ENCODE data around the gene HES5. TPM values are rescaled to one million over a fixed set of nuclear protein-coding genes. Genes with fewer than 3 reads are reported as not detected.

HES5 gene
- total and polyA plus RNA-seq, 2 of the 4 experiments (the other 2 are of a cell fraction): not detected

DNA sequence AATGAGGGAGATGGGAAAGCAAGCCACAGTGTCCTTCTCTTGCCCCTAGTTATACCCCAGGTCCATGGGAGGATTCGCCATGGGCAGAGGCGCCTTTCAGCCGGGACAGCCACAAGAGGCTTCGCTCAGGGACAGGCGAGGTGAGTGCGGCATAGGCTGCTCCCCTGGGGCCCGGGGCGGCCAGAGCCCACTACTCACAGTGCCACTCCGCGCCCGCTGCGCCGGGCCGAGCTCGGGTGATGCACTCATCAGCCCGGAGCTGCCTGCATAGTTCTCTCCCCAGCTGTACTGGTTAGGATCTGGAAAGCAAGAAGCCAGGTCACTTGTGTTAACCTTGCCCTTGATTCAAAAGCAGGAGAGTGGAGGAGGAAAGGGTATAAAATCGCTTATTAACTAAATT, 12.1 kb downstream of the HES5 start:
- Histone ChIP-seq H4K91ac (ENCODE audit: insufficient read depth, low read depth, low read length) (no peak overlapping the region), H3K14ac (replicated peaks; ENCODE audit: low read depth, low read length) (no peak overlapping the region), H3K4ac (ENCODE audit: low read depth, low read length) (no peak overlapping the region), H4K20me1 (ENCODE audit: insufficient read depth, low read length) (peaks cover 19% of the 10 kb centered on the region), H3K4me2 (ENCODE audit: low read depth, low read length) (no peak overlapping the region), H2AFZ (replicated peaks; ENCODE audit: low read length, poor library complexity) (no peak overlapping the region), H3K23ac (ENCODE audit: low read depth, low read length) (no peak overlapping the region), H3K79me1 (ENCODE audit: low read depth in 1 of 2, low read length in 2 of 2) (peaks cover 6 to 27% of the 10 kb centered on the region in 2 experiments), H2BK20ac (ENCODE audit: low read depth, low read length) (no peak overlapping the region), H3K36me3 (ENCODE audit: control insufficient read depth, insufficient read depth, low read length) (peaks cover 76% of the 10 kb centered on the region), H3K4me1 (ENCODE audit: control insufficient read depth, insufficient read depth, low read length) (peaks cover under 1% of the 10 kb centered on the region), H3K27me3 (ENCODE audit: control insufficient read depth, insufficient read depth, low read length) (no peaks in the 10 kb centered on the region), H3K56ac (ENCODE audit: extremely low read depth, insufficient read depth, low read length) (no peak overlapping the region), H3K9me1 (ENCODE audit: insufficient read depth, low read length) (peaks cover 6% of the 10 kb centered on the region), H3K27ac (ENCODE audit: insufficient read depth, low read length) (no peak overlapping the region), H2AK9ac (replicated peaks; ENCODE audit: low read depth, low read length, poor library complexity) (no peak overlapping the region), H2BK15ac (ENCODE audit: low read depth, low read length) (no peak overlapping the region), H3K18ac (ENCODE audit: low read depth, low read length) (no peak overlapping the region), H4K8ac (ENCODE audit: low read depth in 2 of 2, low read length in 2 of 2) (no peak overlapping the region), H3K9ac (ENCODE audit: low read depth, low read length) (no peak overlapping the region), H2BK5ac (ENCODE audit: low read depth, low read length, poor library complexity, severe bottlenecking) (no peak overlapping the region), H2AK5ac (ENCODE audit: low read depth, low read length) (no peak overlapping the region), H4K5ac (ENCODE audit: low read depth, low read length) (no peak overlapping the region), H2BK120ac (ENCODE audit: low read depth, low read length) (no peak overlapping the region), H3K9me3 (ENCODE audit: control insufficient read depth, insufficient read depth, low read length) (no peaks in the 10 kb centered on the region), H3K4me3 (ENCODE audit: insufficient read depth, low read depth, low read length) (no peak overlapping the region)
- dilution Hi-C loops (cut with HindIII; ENCODE audit: low sequenced_read_pairs, unreplicated experiment) (no loop called here), intact Hi-C loops (cut with micrococcal nuclease) (no loop called here), in situ Hi-C loops (cut with MboI; ENCODE audit: low sequenced_read_pairs) (no loop called here)
- no peak for TF ChIP-seq BHLHE40 (IDR thresholded peaks at IDR 0.05; ENCODE audit: low read depth, low read length)
- no peak for TF ChIP-seq MAZ (IDR thresholded peaks at IDR 0.05; ENCODE audit: borderline replicate concordance, low read depth, low read length)
- TF ChIP-seq, protein P1, sequence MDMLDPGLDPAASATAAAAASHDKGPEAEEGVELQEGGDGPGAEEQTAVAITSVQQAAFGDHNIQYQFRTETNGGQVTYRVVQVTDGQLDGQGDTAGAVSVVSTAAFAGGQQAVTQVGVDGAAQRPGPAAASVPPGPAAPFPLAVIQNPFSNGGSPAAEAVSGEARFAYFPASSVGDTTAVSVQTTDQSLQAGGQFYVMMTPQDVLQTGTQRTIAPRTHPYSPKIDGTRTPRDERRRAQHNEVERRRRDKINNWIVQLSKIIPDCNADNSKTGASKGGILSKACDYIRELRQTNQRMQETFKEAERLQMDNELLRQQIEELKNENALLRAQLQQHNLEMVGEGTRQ (IDR thresholded peaks at IDR 0.05; ENCODE audit: low read depth, low read length): no peak
- TF ChIP-seq POLR2A (IDR thresholded peaks at IDR 0.05; ENCODE audit: low read depth, low read length): no peak
- TF ChIP-seq CHD1 (IDR thresholded peaks at IDR 0.05; ENCODE audit: low read depth, low read length): no peak
- TF ChIP-seq FOS (IDR thresholded peaks at IDR 0.05; ENCODE audit: low read depth, low read length): no peak
- TF ChIP-seq, protein P2, sequence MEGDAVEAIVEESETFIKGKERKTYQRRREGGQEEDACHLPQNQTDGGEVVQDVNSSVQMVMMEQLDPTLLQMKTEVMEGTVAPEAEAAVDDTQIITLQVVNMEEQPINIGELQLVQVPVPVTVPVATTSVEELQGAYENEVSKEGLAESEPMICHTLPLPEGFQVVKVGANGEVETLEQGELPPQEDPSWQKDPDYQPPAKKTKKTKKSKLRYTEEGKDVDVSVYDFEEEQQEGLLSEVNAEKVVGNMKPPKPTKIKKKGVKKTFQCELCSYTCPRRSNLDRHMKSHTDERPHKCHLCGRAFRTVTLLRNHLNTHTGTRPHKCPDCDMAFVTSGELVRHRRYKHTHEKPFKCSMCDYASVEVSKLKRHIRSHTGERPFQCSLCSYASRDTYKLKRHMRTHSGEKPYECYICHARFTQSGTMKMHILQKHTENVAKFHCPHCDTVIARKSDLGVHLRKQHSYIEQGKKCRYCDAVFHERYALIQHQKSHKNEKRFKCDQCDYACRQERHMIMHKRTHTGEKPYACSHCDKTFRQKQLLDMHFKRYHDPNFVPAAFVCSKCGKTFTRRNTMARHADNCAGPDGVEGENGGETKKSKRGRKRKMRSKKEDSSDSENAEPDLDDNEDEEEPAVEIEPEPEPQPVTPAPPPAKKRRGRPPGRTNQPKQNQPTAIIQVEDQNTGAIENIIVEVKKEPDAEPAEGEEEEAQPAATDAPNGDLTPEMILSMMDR (conservative IDR thresholded peaks at IDR 0.05; ENCODE audit: low read depth, low read length): no peak
- TF ChIP-seq MAFK (IDR thresholded peaks at IDR 0.05; ENCODE audit: low read depth, low read length): no peak
- no peak for TF ChIP-seq SMC3 (IDR thresholded peaks at IDR 0.05; ENCODE audit: low read depth, low read length)
- no peak for TF ChIP-seq NFE2L2 (IDR thresholded peaks at IDR 0.05; ENCODE audit: low read depth, low read length)
- no peak for TF ChIP-seq CEBPB (IDR thresholded peaks at IDR 0.05; ENCODE audit: low read depth, low read length)
- no peak for TF ChIP-seq MXI1 (IDR thresholded peaks at IDR 0.05; ENCODE audit: borderline replicate concordance, low read depth, low read length)
- CTCF ChIA-PET: no interaction called here
- POLR2A ChIA-PET (ENCODE audit: unreplicated experiment): no interaction called here
- DNase-seq (no peak), ATAC-seq (ENCODE audit: low read depth) (no peak)
- no TSS peak for BruUV-seq (replicated peaks)
- WGBS, 2 experiments (ENCODE audit: extremely low coverage in 2 of 2, insufficient read length in 1 of 2): 97% methylated on average over 11 of the region's 17 CpGs; no CpG with 5 or more reads in 1 of the 2 experiments
